LoVo (cell line): ENCODE results near the gene PYM1.
A peak's percentile ranks its signal among the peaks of the same experiment; 100 is the strongest.
"Not testable (repeated sequence)": the region's sequence is repeated elsewhere in the genome, so short reads cannot be mapped to it uniquely, and the experiment has no call there.

ENCODE experiments used
- DNase-seq: peaks from one replicate; pipeline ENCODE4 v3.0.0-alpha.2; 2016; ENCODE audit warnings: low spot score

Gene PYM1

DNA sequence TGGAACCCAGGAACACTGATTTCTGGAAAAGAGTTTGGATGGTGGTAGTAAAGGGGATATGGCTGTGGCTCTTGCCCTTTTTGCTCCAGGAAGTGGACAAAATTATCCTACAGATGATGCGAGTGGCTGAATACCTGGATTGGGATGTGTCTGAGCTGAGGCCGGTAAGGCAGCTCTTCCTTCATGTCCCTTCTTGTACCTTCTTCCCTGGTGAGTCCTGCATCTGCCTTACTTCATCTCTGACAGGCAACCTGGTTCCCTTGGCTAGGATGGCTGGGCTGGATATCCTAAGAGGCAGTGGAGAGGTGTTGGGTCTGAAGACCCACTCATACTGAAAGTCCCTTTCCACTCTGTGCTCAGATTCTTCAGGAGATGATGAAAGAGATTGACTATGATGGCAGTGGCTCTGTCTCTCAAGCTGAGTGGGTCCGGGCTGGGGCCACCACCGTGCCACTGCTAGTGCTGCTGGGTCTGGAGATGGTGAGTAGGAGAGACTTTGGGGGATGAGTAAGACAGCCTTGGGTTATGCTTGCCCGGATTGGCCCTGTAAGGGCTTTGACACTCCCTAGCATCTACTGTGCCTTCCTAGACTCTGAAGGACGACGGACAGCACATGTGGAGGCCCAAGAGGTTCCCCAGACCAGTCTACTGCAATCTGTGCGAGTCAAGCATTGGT lies 11.3 kb upstream of the PYM1 start:
- DNase-seq = no peak

- DNase-seq = no peak
Observed at GRCh38 chr12:55937981-55938380, 10.3 kb upstream of the PYM1 start.

- no peak for DNase-seq
Observed at GRCh38 chr12:55935738-55936151, 8.1 kb upstream of the PYM1 start.

DNA sequence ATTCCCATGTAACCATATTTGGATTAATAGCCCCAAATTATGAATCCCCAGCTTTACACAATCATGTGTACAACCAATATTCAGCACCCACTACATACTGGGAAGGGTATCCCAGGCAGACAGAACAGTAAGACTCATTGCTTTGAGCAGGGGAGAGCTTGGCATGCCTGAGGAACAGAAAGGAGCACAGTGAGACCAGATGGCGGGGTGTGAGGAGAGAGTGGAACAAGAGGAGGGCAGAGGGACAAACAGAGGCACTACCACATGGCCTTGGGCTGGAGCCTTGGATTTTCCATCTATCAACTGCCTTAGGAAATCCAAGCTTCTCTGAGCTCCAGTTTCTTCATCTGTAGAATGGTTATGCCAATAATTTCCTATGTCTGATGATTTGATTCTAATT lies 7.1 kb upstream of the PYM1 start:
- no peak for DNase-seq

- DNase-seq = no peak
Observed at GRCh38 chr12:55933799-55934742, 6.4 kb upstream of the PYM1 start.

DNA sequence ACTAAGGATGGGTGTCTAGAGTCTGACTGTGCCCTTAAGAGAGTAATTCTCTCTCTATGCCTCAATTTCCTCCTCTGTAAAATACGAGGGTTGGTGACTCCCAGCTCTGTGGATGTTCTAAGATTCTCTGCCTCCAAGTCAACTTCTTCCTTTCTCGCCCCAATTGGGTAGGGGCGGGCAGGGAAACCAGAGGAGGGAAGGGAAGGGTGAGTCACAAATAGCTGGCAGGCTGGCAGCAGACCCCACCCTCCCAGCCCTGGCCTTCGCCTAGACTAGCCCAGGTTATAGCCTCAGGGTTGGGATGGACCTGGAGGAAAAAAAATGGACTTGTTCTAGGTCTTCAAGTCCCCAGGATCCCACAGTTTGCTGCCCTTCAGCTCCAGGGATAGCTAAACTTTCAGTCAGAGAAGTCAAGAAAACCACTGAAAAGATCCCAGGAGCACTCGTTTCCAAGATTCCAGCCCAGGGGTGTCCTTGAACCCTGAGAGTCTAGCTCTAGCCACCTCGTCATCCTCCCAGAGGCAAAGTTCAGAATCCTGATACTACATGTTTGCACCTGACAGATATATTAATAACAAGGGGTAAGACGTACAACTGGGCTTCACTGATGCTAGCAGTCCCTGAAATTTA lies 5.6 kb upstream of the PYM1 start:
- peak; percentile 97 for DNase-seq

DNA sequence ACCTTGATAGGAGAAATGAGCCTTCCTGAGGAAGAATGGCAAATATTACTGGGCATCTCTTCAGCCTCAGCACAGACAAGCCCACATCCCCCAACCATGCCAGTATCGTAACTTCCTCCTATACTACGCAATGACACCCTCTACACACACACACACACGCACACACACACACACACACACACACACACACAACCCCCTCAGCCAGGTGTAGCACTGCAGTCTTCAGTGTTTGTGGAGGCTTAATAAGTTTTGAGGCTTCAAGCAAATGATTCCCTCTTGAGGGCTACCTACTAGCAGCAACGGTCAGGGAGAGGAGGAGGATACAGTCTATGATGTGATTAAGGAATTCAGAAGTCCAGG lies 4.8 kb upstream of the PYM1 start:
- no peak for DNase-seq

DNA sequence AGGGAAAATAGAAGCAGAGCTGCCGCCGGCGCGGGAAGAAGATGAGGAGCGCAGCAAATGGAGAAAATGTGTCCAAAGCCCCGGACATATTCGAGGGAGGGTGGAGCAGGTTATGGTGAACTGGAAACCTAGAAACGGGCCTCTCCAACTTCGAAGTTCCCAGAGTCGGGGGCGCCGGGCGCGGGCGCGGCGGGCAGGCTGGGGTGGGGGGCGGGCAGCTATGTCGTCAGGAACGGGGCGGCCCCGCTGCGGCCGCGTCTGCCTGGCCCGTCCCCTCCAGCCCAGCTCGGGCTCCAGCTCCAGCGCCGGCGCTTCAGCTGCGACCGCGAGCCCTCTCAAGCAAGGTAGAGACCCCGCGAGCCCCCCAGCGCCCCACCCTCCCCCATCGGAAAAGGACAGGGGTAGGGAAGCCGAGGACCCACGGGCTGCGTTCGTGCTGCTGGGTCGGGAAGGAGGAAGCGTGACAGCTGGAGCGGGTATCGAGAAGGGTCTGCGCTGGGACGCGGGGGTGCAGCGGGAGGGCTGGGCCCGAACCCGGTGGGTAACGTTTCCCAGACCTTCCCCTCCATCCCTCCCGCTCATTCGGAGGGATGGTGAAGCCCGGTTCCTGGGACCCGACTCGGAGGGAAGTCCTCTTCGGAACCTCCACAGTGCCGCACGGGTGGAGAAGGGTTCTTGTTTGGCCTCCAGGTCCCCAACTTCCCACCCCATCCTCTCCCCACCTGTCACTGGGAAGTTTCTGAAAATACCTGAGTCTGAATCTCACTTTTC lies 4.3 kb upstream of the PYM1 start:
- peak; percentile 58 for DNase-seq

- peak; percentile 55 for DNase-seq
Observed at GRCh38 chr12:55931317-55931779, 3.7 kb upstream of the PYM1 start.

DNA sequence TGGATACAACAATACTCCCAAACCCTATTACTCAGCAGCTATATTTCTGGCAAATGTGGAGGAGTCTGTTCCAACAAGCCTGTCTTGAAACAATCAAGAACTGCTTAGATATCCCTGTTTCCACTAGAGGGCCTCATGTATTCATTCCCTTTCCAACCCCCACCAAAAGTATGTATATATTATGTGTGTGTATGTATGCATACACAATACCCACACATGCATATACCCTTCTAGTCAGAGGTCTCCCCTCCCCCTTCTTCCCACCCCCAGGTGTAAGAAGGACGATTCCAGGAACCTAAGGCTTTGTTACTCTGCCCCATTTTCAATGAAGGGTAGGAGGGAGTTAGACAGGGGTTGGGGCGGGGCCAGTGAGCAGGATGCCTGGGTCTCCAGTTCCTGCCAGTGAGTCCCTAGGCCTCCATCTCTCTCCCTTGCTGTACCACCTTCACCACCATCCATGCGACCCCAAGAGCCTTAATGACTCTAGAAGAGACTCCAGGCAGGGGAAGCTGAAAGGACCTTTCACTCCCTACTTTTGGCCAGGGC lies 3.1 kb upstream of the PYM1 start, which contains the start of gene DGKA:
Gene DGKA, plus strand, starts transcription at position 392 of the 546 bp plus-strand sequence. CDS start 5,342 bp downstream, outside the sequence.
- DNase-seq = peak; percentile 79

DNA sequence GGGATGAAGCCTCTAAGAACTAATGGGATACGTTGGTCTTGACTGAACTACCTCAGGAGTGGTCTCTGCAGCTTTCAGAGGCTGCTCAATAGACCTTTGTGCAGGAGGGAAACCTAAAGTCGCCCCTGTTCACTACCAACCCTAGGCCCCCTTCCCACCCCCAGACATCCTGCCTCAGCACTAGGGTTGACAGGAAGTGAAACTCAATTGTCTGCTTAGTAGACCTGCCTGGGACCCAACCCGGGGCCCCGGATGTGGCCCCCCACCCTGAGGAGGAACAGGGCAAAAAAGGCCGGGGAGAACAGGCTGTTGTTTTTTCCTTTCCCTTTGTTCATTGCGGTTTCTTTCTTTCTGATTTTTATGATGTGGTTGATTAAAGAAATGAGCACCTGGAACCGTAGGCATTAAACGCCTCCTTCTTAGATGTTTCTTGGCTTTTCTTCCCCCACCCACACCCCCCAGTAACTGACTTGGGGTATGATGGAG lies 1.7 kb upstream of the PYM1 start:
- no peak for DNase-seq

DNA sequence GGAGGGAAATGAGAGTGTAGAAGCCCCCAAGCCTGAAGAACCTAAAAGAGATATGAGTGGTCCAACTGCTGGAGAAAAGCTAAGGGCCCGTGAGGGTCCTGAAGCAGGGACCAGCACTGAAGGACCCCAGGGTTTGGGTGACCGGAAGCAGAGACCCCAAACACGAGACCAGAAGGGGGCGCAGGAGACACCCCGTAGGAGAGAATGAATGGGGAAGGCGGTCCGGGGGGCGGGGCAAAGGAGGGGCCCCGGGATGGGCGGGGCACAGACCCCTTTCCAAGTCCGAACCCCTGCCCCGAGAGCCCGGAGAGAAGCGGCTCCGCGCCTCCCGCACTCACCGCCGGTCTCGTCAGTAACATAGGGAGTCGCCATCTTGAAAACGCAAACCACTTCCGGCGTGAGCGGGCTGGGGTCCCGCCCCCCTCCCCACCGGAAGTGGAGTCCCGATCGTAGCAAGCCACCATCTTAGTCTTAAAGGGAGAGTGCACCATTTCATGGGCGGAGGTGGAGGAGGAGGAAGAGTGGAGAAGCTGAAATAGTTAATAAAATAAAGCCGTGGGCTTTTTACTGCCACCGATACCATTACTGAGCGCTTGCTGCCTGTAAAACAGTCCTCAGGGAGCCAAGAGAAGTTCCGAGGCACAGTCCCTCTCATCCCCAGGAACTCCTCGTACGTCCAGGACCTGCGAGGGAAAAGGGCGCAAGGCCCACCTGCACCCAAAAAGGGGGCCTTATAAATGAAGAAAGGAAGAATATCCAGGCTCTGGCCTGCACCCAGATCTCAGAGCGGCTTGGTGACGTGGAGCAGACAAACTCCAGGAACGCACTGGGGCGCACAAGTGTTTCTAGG lies 731 bp downstream of the PYM1 start:
- DNase-seq = peak; percentile 96

DNA sequence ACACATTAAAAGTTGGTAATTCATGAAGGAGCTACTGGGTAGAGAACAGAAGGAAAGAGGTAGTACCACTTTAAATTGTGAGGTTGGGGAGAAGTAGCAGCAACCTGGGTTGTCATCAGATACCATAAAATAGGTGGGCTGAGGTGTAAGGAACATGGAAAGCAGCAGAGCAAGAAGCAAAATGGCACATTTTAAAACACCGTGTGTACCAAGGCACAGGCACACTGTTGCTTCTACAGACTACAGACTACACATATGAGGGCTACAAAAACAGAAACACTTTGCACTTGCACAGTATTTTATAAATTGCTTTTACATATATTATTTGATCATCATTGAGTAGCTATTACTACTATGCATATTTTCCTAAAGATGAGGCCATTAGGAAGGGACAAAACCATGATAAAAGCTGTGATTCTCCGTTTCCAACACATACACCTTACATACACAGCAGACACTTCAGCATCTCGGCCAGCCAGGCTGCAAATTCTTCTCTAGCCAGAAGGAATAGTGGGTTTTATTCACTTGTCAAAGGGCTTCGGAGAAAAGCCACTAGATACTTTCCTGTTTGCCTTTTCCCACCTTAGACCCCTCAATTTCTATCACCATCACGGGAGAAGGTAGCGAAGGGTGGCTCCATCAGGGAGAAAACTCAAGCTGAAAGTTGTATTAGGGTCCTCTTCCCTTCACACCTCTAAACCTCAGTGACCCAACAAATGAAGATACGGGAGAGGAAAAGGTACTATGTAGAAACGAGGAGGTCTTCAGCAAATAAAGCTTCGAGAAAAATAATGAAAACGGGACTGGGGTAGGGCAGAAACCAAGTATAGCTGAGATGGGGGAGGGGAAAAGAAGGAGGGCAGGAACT lies 1.6 kb downstream of the PYM1 start:
- DNase-seq = no peak

- no peak for DNase-seq
Observed at GRCh38 chr12:55925371-55925770, 2.3 kb downstream of the PYM1 start.

- DNase-seq = not testable (repeated sequence)
Observed at GRCh38 chr12:55923648-55924047, 4.0 kb downstream of the PYM1 start.

GRCh38 chr12:55922126-55922525 lies 5.6 kb downstream of the PYM1 start:
- no peak for DNase-seq

- DNase-seq = not testable (repeated sequence)
Observed at GRCh38 chr12:55919032-55919431, 8.7 kb downstream of the PYM1 start.

- DNase-seq = no peak
Observed at GRCh38 chr12:55915482-55915859, 12.2 kb downstream of the PYM1 start.

DNA sequence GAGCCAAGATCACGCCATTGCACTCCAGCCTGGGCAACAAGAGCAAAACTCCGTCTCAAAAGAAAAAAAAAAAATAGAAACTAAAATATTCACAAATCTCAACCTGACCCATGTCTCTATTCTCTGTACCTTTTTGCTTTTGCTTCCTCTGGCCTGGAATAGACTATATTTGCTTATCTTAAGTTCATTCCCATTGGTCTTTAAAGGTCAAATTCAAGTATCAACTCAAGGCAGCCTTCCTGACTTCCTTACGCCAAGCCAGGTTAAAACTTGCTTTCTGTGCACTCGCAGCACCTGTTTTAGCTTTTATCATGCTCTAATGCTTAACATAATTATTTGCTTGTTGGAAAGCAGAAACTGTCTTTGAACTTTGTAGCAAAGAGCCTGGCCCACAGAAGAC lies 14.8 kb downstream of the PYM1 start:
- DNase-seq = no peak

DNA sequence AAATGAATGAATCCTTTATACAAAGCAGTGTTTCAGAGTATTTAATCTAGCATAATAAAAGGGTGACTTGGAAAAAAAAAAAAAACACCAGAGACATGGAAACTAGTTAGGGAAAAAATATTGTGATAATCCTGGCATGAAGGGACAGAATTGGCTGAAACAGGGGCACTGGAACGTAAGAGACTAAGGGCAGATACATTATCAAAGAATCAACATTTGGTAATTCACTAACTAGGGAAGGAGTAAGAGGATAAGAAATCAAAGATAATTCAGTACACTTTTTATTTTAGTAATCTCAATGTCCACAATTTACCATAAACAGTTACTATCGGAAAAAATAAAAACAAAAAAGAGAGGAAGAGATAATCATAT lies 18.2 kb downstream of the PYM1 start:
- no peak for DNase-seq
